K562 (cell line): ENCODE results near the gene ASNS. TPM values are rescaled to one million over a fixed set of nuclear protein-coding genes. Genes with fewer than 3 reads are reported as not detected.

Source experiments
- BHLHE40 ChIP-seq: IDR thresholded peaks from 2 replicates; pipeline ENCODE4 v1.6.1; 2011; ENCODE audit warnings: low read length, improper control_type of control experiment
- CEBPB ChIP-seq: fragments of 450-650 bp; IDR thresholded peaks from 2 replicates; pipeline ENCODE4 v1.6.1; 2016; ENCODE audit warnings: missing genetic modification characterization, missing compliant biosample characterization
- CXXC5 ChIP-seq: fragments of 250-450 bp; sonication (Bioruptor Pico); IDR thresholded peaks from 2 replicates; pipeline ENCODE4 v1.8.0; 2022; ENCODE audit warnings: inconsistent platforms, mild to moderate bottlenecking, moderate library complexity
- GABPB1 ChIP-seq: sonication (generic); formaldehyde crosslinking; IDR thresholded peaks from 2 replicates; pipeline ENCODE4 v1.8.0; 2022; ENCODE audit warnings: mild to moderate bottlenecking, missing genetic modification reagents
- HCFC1 ChIP-seq: IDR thresholded peaks from 2 replicates; pipeline ENCODE4 v1.6.1; 2012; ENCODE audit warnings: low read depth, low read length, improper control_type of control experiment
- HMGN3 ChIP-seq: IDR thresholded peaks from 2 replicates; pipeline ENCODE4 v1.6.1; 2011; ENCODE audit warnings: borderline replicate concordance, low read depth, mild to moderate bottlenecking, mixed read lengths, low read length; ENCODE audit not compliant: insufficient read length; ENCODE audit errors: extremely low read depth
- HNRNPLL ChIP-seq: fragments of 200-400 bp; formaldehyde crosslinking; IDR thresholded peaks from 2 replicates; pipeline ENCODE4 v1.6.1; 2017; ENCODE audit warnings: low read length, low read depth, mild to moderate bottlenecking; ENCODE audit not compliant: poor library complexity, severe bottlenecking
- IRF2 ChIP-seq: sonication (generic); formaldehyde crosslinking; IDR thresholded peaks from 2 replicates; pipeline ENCODE4 v1.8.1; 2022; ENCODE audit warnings: mild to moderate bottlenecking, missing genetic modification reagents
- KAT7 ChIP-seq: sonication (generic); formaldehyde crosslinking; IDR thresholded peaks from 2 replicates; pipeline ENCODE4 v1.8.0; 2022; ENCODE audit warnings: missing genetic modification reagents, mild to moderate bottlenecking, borderline replicate concordance
- L3MBTL2 ChIP-seq: fragments of 450-650 bp; IDR thresholded peaks from 2 replicates; pipeline ENCODE4 v1.6.1; 2016; ENCODE audit warnings: mild to moderate bottlenecking, moderate library complexity
- PHF8 ChIP-seq: fragments of 200-600 bp; sonication (generic); IDR thresholded peaks from 2 replicates; pipeline ENCODE4 v1.6.1; 2012; ENCODE audit warnings: mixed run types, mild to moderate bottlenecking, inconsistent platforms, low read length, moderate library complexity, borderline replicate concordance
- POLR2B ChIP-seq: fragments of 450-650 bp; IDR thresholded peaks from 2 replicates; pipeline ENCODE4 v1.6.1; 2018; ENCODE audit warnings: low read depth; ENCODE audit not compliant: partially characterized antibody
- POLR2G ChIP-seq: fragments of 200-400 bp; formaldehyde crosslinking; IDR thresholded peaks from 2 replicates; pipeline ENCODE4 v1.6.1; 2017; ENCODE audit warnings: low read depth, mild to moderate bottlenecking, antibody characterized with exemption, low read length, moderate library complexity
- PRDM10 ChIP-seq: fragments of 450-650 bp; IDR thresholded peaks from 2 replicates; pipeline ENCODE4 v1.6.1; 2018; ENCODE audit not compliant: partially characterized antibody
- RBM22 ChIP-seq: fragments of 200-400 bp; formaldehyde crosslinking; IDR thresholded peaks from 2 replicates; pipeline ENCODE4 v1.6.1; 2018; ENCODE audit warnings: low read length, low read depth; ENCODE audit not compliant: poor library complexity, severe bottlenecking
- SMC3 ChIP-seq: conservative IDR thresholded peaks from 2 replicates; pipeline ENCODE4 v1.6.1; 2011; ENCODE audit warnings: low read depth, low read length, improper control_type of control experiment; ENCODE audit not compliant: insufficient read depth
- TBP ChIP-seq: optimal IDR thresholded peaks from 2 replicates; pipeline ENCODE3; 2011; ENCODE audit warnings: low read depth, low read length, improper control_type of control experiment
- ZFP36 ChIP-seq: fragments of 150-350 bp; IDR thresholded peaks from 2 replicates; pipeline ENCODE4 v1.6.1; 2018; ENCODE audit warnings: low read length, low read depth; ENCODE audit not compliant: partially characterized antibody
- ZNF766 ChIP-seq: fragments of 200-800 bp; sonication (Bioruptor generic); conservative IDR thresholded peaks from 2 replicates; pipeline ENCODE4 v1.6.1; 2016; ENCODE audit warnings: missing genetic modification characterization, missing compliant biosample characterization
- polyA plus RNA-seq, 8 experiments: library from polyadenylated mRNA; depleted of rRNA in 4 of 8; stranded (reverse) in 5 of 8; unstranded in 3 of 8; fragments of >200 nt; fragmentation: Nextera tagmentation in 2 of 8; fragmentation: Illumina TruSeq in 1 of 8; extraction: Ambion mirVana in 2 of 8; extraction: Trizol in 1 of 8; gene quantifications; 2 replicates each; pipeline versions ENCODE4 v1.2.1 to v1.2.3, GENCODE V29; 2011 to 2014; ENCODE audit warnings: inconsistent platforms in 1 of 8, missing spikeins in 1 of 8
- total RNA-seq, 7 experiments: library from RNA; depleted of rRNA in 6 of 7; stranded (reverse); fragments of >200 nt in 6 of 7; fragmentation: Illumina TruSeq in 2 of 7; extraction: Trizol in 2 of 7; gene quantifications; 2 replicates each; pipeline versions ENCODE4 v1.2.1 to v1.2.3, GENCODE V29; 2011 to 2021; ENCODE audit warnings: low replicate concordance in 1 of 7

ASNS gene
- total and polyA plus RNA-seq, 9 of the 15 experiments (the other 6 are each of a cell fraction or from before 2014, with no cell fraction given), result 42.1 to 354 (median 215) TPM

GRCh38 chr7:97872025-97872669 is at the start of gene ASNS (continued):
- TF ChIP-seq PRDM10 (peak; percentile 58), POLR2G (peak; percentile 100), HNRNPLL (peak; percentile 93), HCFC1 (peak; percentile 18; the same call in 1 of the 2 replicates), BHLHE40 (peak; percentile 83), TBP (peak; percentile 92), ZNF766 (CRISPR knock-in tag) (peak; percentile 54; the same call in 1 of the 2 replicates), RBM22 (peak; percentile 95), IRF2 (CRISPR knock-in tag) (no peak), CXXC5 (CRISPR knock-in tag) (peak; percentile 80), KAT7 (CRISPR knock-in tag) (peak; percentile 88; the same call in 1 of the 2 replicates), HMGN3 (peak; percentile 51), L3MBTL2 (peak; percentile 75; the same call in 1 of the 2 replicates), GABPB1 (CRISPR knock-in tag) (peak; percentile 84), POLR2B (peak; percentile 92), SMC3 (no peak), ZFP36 (no peak), CEBPB (tag) (peak; percentile 95), PHF8 (peak; percentile 89)
